Panc1 (cell line): ENCODE measurements around the gene MYADML2. TPM values are rescaled to one million over a fixed set of nuclear protein-coding genes. Genes with fewer than 3 reads are reported as not detected.
"Not testable (repeated sequence)": the region's sequence is repeated elsewhere in the genome, so short reads cannot be mapped to it uniquely, and the experiment has no call there.

Experiments
- ATAC-seq: fragments of 200-7000 bp; cut with Tn5 transposase; 2 replicates; pipeline ENCODE4 v1.9.1; 2020; ENCODE audit warnings: mild to moderate bottlenecking, moderate library complexity
- BruUV-seq: library from RNA; stranded (reverse); fragments of 400-500 nt; replicated peaks from 2 replicates; lab custom pipeline; 2021; lab: Mats Ljungman, UMichigan
- CTCF ChIA-PET: fragments of 300-600 bp; sonication (Branson Sonifier 250); formaldehyde crosslinking; loops from one replicate; lab custom pipeline; 2022; ENCODE audit warnings: antibody characterized with exemption; lab: Charles Lee
- POLR2A ChIA-PET: fragments of 300-600 bp; sonication (Branson Sonifier 250); formaldehyde crosslinking; loops from one replicate; lab custom pipeline; 2022; ENCODE audit warnings: antibody characterized with exemption; lab: Charles Lee
- DNase-seq: peaks from one replicate; pipeline ENCODE4 v3.0.0-alpha.2; 2010; ENCODE audit warnings: low read depth, low spot score
- H3K27ac ChIP-seq: 2 replicates; pipeline ENCODE4 v1.5.1; 2011; ENCODE audit warnings: mild to moderate bottlenecking, low read length, inconsistent platforms
- H3K27me3 ChIP-seq: fragments of 200-500 bp; sonication (Bioruptor generic); 2 replicates; pipeline ENCODE4 v1.6.0; 2014; ENCODE audit warnings: low read length, inconsistent platforms; ENCODE audit not compliant: control insufficient read depth, insufficient read depth
- H3K36me3 ChIP-seq: fragments of 200-500 bp; sonication (Bioruptor generic); 2 replicates; pipeline ENCODE4 v1.5.1; 2014; ENCODE audit warnings: inconsistent platforms, mild to moderate bottlenecking, low read length, moderate library complexity; ENCODE audit not compliant: control insufficient read depth, insufficient read depth
- H3K4me1 ChIP-seq: 2 replicates; pipeline ENCODE4 v1.5.1; 2011; ENCODE audit warnings: inconsistent platforms, mild to moderate bottlenecking, low read length, moderate library complexity; ENCODE audit not compliant: control insufficient read depth, insufficient read depth
- H3K4me3 ChIP-seq, 2 experiments: 2 replicates each; pipeline ENCODE4 v1.5.1; 2011 to 2012; ENCODE audit warnings: low read depth in 2 of 2, low read length in 2 of 2, mild to moderate bottlenecking in 2 of 2, inconsistent platforms in 1 of 2, moderate library complexity in 1 of 2
- H3K9me3 ChIP-seq: fragments of 200-500 bp; sonication (Bioruptor generic); 2 replicates; pipeline ENCODE4 v1.5.1; 2014; ENCODE audit warnings: low read depth, mild to moderate bottlenecking, inconsistent platforms, low read length, moderate library complexity; ENCODE audit not compliant: control insufficient read depth, insufficient read depth
- CTCF ChIP-seq: fragments of 450-650 bp; IDR thresholded peaks from 2 replicates; pipeline ENCODE4 v1.5.1; 2017; ENCODE audit warnings: mild to moderate bottlenecking
- POLR2AphosphoS5 ChIP-seq: IDR thresholded peaks from 2 replicates; pipeline ENCODE4 v1.6.1; 2012; ENCODE audit warnings: mild to moderate bottlenecking, low read depth, low read length, moderate library complexity
- REST ChIP-seq, 2 experiments: IDR thresholded peaks; 2 replicates each; pipeline ENCODE4 v1.6.1; 2011 to 2012; ENCODE audit warnings: low read depth in 2 of 2, control low read depth in 1 of 2, low read length in 1 of 2, mild to moderate bottlenecking in 1 of 2, moderate library complexity in 1 of 2; ENCODE audit not compliant: insufficient read depth in 1 of 2
- SIN3A ChIP-seq: IDR thresholded peaks from 2 replicates; pipeline ENCODE4 v1.6.1; 2012; ENCODE audit warnings: low read depth, mild to moderate bottlenecking, low read length, moderate library complexity, borderline replicate concordance; ENCODE audit not compliant: insufficient read depth
- TCF7L2 ChIP-seq: IDR thresholded peaks from 2 replicates; pipeline ENCODE4 v1.6.1; 2011; ENCODE audit warnings: mild to moderate bottlenecking, low read depth, low read length, inconsistent platforms
- in situ Hi-C: cut with HindIII; loops from 2 replicates; pipeline ENCODE4 v1.10.0; 2016; ENCODE audit warnings: low sequenced_read_pairs, low pct_unique_long_range_greater_than_20kb
- intact Hi-C: fragments of 100-400 bp; cut with micrococcal nuclease; formaldehyde crosslinking; loops from one replicate; pipeline ENCODE4 v1.10.0; 2022; ENCODE audit not compliant: unreplicated experiment
- total RNA-seq: library from RNA; stranded (reverse); gene quantifications from one replicate; pipeline ENCODE4 v1.2.1, GENCODE V29; 2021; ENCODE audit not compliant: unreplicated experiment

Gene MYADML2
- total RNA-seq, 1 experiment from 2014 or later = not detected

DNA sequence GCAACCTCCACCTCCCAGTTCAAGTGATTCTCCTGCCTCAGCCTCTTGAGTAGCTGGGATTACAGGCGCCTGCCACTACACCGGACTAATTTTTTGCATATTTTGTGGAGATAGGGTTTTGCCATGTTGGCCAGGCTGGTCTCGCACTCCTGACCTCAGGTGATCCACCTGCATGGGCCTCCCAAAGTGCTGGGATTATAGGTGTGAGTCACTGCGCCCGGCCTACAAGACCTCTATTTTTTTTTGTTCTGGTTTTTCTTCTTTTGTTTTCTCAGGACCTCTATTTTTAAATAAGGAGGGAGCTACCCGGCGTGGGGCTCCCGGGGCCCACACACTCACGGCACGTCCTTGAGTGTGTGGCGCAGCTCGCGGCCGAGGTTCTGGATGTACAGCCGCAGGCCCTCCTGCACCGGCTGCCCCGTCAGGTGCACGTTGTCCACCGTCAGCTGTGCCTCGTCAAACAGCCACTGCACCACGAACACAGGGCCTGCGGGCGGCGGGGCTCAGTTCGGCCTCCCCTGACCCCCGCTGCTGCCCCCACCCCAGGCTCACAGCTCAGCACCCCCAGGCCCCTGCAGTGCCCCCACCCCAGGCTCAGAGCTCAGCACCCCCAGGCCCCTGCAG, 8.1 kb upstream of the MYADML2 start:
- H3K36me3 ChIP-seq = peaks cover 2% of the 10 kb centered on the region; the same call in 1 of the 2 replicates
- ChIA-PET POLR2A (interaction anchor here (0.6 to 0.9 kb wide), 3 partner anchors 9 to 21 kb away, joined by 3 to 5 read pairs (median 5); no protein-coding TSS in a partner anchor), CTCF (interaction anchor here (0.5 to 0.7 kb wide), 2 partner anchors 27 to 729 kb away, joined by 4 to 6 read pairs; partner anchors contain the start of gene MAFG)
- BruUV-seq = no TSS peak
- H3K27me3 ChIP-seq = no peaks in the 10 kb centered on the region; the same call in 1 of the 2 replicates
- intact Hi-C loops = no loop called here
- H3K4me1 ChIP-seq = peaks cover 6% of the 10 kb centered on the region
- no peak for ATAC-seq
- no peaks in the 10 kb centered on the region for H3K9me3 ChIP-seq
- DNase-seq = no peak
- TF ChIP-seq TCF7L2 = no peak
- no peak for TF ChIP-seq REST (IDR thresholded peaks at IDR 0.05; ENCODE audit: insufficient read depth in 1 of 2, low read depth in 2 of 2, low read length in 1 of 2)
- TF ChIP-seq POLR2AphosphoS5 = no peak
- TF ChIP-seq SIN3A = no peak
- no peak for TF ChIP-seq CTCF
- no peak overlapping the region for H3K27ac ChIP-seq
- in situ Hi-C loops = no loop called here
- no peak overlapping the region for H3K4me3 ChIP-seq

DNA sequence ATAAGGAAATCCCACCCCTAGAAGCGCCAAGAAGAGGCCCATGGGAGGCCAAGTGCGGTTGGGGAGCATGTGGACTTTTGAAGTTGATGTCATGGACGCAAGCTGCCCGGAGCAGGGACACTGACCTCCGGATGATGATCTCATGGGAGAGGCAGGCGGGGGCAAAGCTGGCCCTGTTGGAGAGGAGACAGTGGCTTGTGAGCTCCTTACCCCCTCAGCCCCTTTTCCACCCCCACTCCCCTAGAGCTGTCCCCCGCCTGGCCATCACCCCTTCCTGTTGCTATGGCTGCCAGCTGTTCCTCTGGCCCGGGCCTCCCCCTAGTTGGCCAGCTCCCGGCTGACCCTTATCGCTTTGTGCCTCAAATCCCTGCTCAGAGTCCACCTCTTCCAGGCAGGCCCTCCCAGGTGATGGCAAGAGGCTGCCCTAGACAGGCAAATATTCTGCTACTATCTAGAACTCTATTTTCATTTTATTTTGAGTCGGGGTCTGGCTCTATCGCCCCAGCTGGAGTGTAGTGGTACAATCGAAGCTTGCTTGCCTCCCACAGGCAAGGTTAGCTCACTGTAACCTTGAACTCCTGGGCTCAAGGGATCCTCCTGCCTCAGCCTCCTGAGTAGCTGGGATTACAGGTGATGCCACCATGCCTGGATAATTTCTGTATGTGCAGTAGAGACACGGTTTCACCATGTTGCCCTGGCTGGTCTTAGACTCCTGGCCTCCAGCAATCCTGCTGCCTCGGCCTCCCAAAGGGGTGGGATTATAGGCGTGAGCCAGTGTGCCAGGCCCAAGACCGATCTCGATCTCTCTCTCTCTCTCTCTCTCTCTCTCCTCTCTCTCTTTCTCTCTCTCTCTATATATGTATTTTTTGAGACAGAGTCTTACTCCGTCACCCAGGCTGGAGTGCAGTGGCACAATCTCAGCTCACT, 7.4 kb upstream of the MYADML2 start:
- H3K27ac ChIP-seq = no peak overlapping the region
- ChIA-PET POLR2A (interaction anchor here (0.9 kb wide), 1 partner anchor 18 kb away, joined by 5 read pairs; no protein-coding TSS in a partner anchor), CTCF (interaction anchor here (0.5 to 1.0 kb wide), 6 partner anchors 27 to 729 kb away, joined by 3 to 6 read pairs (median 4); partner anchors contain the start of genes ANAPC11 and MAFG)
- ATAC-seq (no peak), DNase-seq (no peak)
- no peaks in the 10 kb centered on the region for H3K36me3 ChIP-seq
- no peak for TF ChIP-seq REST (IDR thresholded peaks at IDR 0.05; ENCODE audit: insufficient read depth in 1 of 2, low read depth in 2 of 2, low read length in 1 of 2)
- no peak for TF ChIP-seq TCF7L2
- TF ChIP-seq POLR2AphosphoS5 = no peak
- no peak for TF ChIP-seq SIN3A
- no peak for TF ChIP-seq CTCF
- intact Hi-C loops (no loop called here), in situ Hi-C loops (no loop called here)
- H3K4me1 ChIP-seq = peaks cover 6% of the 10 kb centered on the region
- BruUV-seq = no TSS peak
- H3K9me3 ChIP-seq = no peaks in the 10 kb centered on the region
- H3K27me3 ChIP-seq = no peaks in the 10 kb centered on the region
- no peak overlapping the region for H3K4me3 ChIP-seq

GRCh38 chr17:81953443-81953842, 6.4 kb upstream of the MYADML2 start:
- 0 out of 2 replicates have a peak, but pooled peaks have one; percentile 55 for ATAC-seq
- CTCF ChIA-PET = interaction anchor here (0.7 kb wide), 2 partner anchors 36 to 98 kb away, joined by 3 read pairs; partner anchors contain the start of genes GPS1 and RFNG
- H3K9me3 ChIP-seq, H3K36me3 ChIP-seq, H3K4me1 ChIP-seq, H3K27ac ChIP-seq, H3K27me3 ChIP-seq, BruUV-seq, intact Hi-C loops, POLR2A ChIA-PET, H3K4me3 ChIP-seq, DNase-seq, in situ Hi-C loops: not testable (repeated sequence)
